ENCODE measurements around the gene TTC23L. TPM values are rescaled to one million over a fixed set of nuclear protein-coding genes. Genes with fewer than 3 reads are reported as not detected.

The TTC23L gene
- total RNA-seq: 0.09 TPM in 1 of 2 replicates, not detected in the other

DNA sequence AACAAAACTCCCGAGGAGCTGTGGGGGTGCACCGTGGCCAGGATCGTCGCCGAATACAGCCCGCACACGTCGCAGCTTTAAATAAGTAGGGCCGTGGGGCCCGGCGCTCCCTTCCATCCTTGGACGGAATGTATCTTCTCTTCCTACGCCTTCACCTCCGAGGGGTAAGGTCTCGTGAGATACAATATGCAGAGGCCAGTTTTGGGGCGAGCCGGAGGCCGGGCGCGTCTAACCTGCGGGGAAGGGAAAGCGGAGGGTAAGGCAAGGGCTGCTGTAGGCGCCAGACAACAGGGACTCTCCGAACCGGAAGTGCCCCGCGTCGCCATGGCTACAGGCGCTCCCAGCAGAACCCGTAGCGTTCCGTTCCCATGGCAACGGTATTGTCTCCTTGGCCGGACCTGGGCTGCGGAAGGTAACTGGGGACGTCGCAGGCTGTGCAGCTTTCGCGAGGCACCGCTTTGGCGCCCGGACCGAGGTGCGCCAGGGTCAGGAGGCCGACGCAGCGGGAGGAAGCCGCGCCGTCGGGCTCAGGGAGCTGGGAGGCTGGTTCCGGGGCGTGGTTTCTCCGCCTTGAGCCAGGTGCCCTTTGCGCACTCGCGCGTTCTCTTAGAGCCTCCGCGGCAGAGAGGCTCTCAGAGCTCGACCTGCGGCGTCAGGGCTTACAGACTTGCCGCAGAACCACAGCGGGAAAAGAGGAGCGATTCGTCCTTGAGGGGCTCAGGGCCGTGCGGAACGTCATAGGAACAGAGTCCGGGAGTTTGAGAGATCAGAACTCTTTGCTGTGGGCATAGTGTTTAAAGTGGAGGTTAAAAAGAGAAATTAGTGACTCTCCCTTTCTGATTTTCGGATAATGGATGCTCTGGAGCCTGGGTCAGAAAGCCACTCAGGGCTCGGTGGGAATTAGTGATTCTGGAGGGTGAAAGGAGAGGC, at the start of gene TTC23L:
Gene TTC23L, plus strand, starts transcription at position 380 of the 930 bp plus-strand sequence. CDS start 1,508 bp downstream, outside the sequence.

GRCh38 chr5:34915139-34915855, 76.3 kb downstream of the TTC23L start, which contains the start of the genes BRIX1 and RAD1:
Gene BRIX1, plus strand, starts transcription at chr5:34915711. Its CDS starts 28 bp downstream, at chr5:34915739.
Gene RAD1, minus strand, starts transcription at chr5:34915504. Its CDS starts 612 bp downstream, at chr5:34914892.

DNA sequence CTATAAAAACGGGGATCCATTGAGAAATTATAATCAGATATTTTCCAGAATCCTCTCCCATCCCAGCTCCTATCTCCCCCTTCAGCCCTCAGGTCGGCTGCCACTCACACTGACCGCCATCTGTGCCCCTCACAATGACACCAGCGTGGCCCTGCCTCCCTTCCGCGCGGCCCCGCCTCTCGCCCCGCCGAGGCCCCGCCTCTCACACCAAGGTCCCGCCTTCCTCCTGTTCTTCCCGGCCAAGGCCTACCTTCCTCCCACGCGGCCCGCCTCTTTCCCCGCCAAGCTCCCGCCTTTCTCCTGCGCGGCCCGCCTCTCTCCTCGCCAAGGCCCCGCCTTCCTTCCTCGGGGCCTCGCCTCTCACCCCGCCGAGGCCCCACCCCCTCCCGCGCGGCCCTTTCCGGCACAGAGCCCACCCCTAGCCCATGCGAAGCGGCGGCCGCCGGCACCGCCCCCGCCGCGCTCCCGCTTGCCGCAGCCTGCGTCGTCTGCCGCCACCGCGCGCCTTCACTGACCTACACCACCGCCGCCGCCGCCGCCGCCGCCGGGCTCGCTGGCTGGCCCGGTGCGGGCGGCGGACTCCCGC, 90.3 kb downstream of the TTC23L start, which contains the start of gene DNAJC21:
Gene DNAJC21, plus strand, starts transcription at position 426 of the 586 bp plus-strand sequence. CDS start 261 bp downstream, outside the sequence.

Other genes with a start within 250 kb of the TTC23L start
- gene RAI14, start 182.8 kb upstream of the TTC23L start, total RNA-seq: 182 and 222 TPM in 2 replicates
- 22.8 and 27.4 TPM in 2 replicates for gene RAD1, start 76.3 kb downstream of the TTC23L start, total RNA-seq
- 32.4 and 33.6 TPM in 2 replicates for gene BRIX1, start 76.5 kb downstream of the TTC23L start, total RNA-seq
- 29.1 and 42.0 TPM in 2 replicates for gene DNAJC21, start 90.4 kb downstream of the TTC23L start, total RNA-seq
- gene AGXT2, start 208.8 kb downstream of the TTC23L start, total RNA-seq: not detected in 2 replicates